CD8-positive, alpha-beta memory T cell (primary cell): ENCODE measurements around the gene E2F2. TPM values are rescaled to one million over a fixed set of nuclear protein-coding genes. Genes with fewer than 3 reads are reported as not detected.

Experiments
- CTCF ChIA-PET: fragments of 350-600 bp; sonication (Branson Sonifier 250); formaldehyde crosslinking; loops from one replicate; lab custom pipeline; 2021; ENCODE audit warnings: antibody characterized with exemption; lab: Charles Lee
- POLR2A ChIA-PET: fragments of 350-600 bp; sonication (Branson Sonifier 250); formaldehyde crosslinking; loops from one replicate; lab custom pipeline; 2021; ENCODE audit warnings: antibody characterized with exemption; lab: Charles Lee
- DNase-seq, 5 donors: peaks; one replicate each; pipeline versions ENCODE4 v3.0.0 to v3.0.0-alpha.2; 2020 to 2022; ENCODE audit warnings: mixed read lengths in 1 of 5
- H3K27ac ChIP-seq: one replicate; pipeline ENCODE4 v1.7.0; 2013; ENCODE audit warnings: low read depth, mild to moderate bottlenecking, low read length, moderate library complexity
- H3K27me3 ChIP-seq: 2 replicates; pipeline ENCODE4 v1.7.0; 2013; ENCODE audit warnings: low read length, mild to moderate bottlenecking; ENCODE audit not compliant: insufficient read depth, poor library complexity, severe bottlenecking
- H3K36me3 ChIP-seq: 2 replicates; pipeline ENCODE4 v1.7.0; 2013; ENCODE audit warnings: mild to moderate bottlenecking, low read length, moderate library complexity; ENCODE audit not compliant: insufficient read depth
- H3K4me1 ChIP-seq: 2 replicates; pipeline ENCODE4 v1.7.0; 2013; ENCODE audit warnings: mild to moderate bottlenecking, low read length, moderate library complexity; ENCODE audit not compliant: insufficient read depth
- H3K4me3 ChIP-seq: 2 replicates; pipeline ENCODE4 v1.7.0; 2013; ENCODE audit warnings: mild to moderate bottlenecking, low read length
- H3K9me3 ChIP-seq: 2 replicates; pipeline ENCODE4 v1.7.0; 2013; ENCODE audit warnings: mild to moderate bottlenecking, low read length
- H3K27ac Mint-ChIP-seq, 8 donors: one replicate each; pipeline ENCODE4 v1.8.0; 2020 to 2021; ENCODE audit warnings: mixed read lengths in 8 of 8, mild to moderate bottlenecking in 6 of 8, inconsistent platforms in 3 of 8, moderate library complexity in 3 of 8
- H3K27me3 Mint-ChIP-seq, 2 donors: one replicate each; pipeline ENCODE4 v1.8.0; 2020 to 2021; ENCODE audit warnings: mixed read lengths in 2 of 2, mild to moderate bottlenecking in 1 of 2, moderate library complexity in 1 of 2
- H3K36me3 Mint-ChIP-seq, 3 donors: one replicate each; pipeline ENCODE4 v1.8.0; 2020 to 2021; ENCODE audit warnings: mixed read lengths in 3 of 3, inconsistent platforms in 1 of 3, mild to moderate bottlenecking in 1 of 3
- H3K4me1 Mint-ChIP-seq, 3 donors: one replicate each; pipeline ENCODE4 v1.8.0; 2020 to 2021; ENCODE audit warnings: mixed read lengths in 3 of 3, inconsistent platforms in 1 of 3, mild to moderate bottlenecking in 1 of 3
- H3K4me3 Mint-ChIP-seq, 7 donors: one replicate each; pipeline ENCODE4 v1.8.0; 2020 to 2021; ENCODE audit warnings: mixed read lengths in 7 of 7, mild to moderate bottlenecking in 6 of 7, moderate library complexity in 4 of 7, inconsistent platforms in 2 of 7
- H3K9me3 Mint-ChIP-seq, 5 donors: one replicate each; pipeline ENCODE4 v1.8.0; 2020 to 2022; ENCODE audit warnings: mixed read lengths in 5 of 5, mild to moderate bottlenecking in 3 of 5, moderate library complexity in 2 of 5, inconsistent platforms in 1 of 5
- polyA plus RNA-seq: library from polyadenylated mRNA; unstranded; fragments of 300-500 nt; fragmentation: Illumina TruSeq; gene quantifications from one replicate; pipeline ENCODE4 v1.2.3, GENCODE V29; 2021
- total RNA-seq, 2 experiments: library from RNA; stranded (reverse); gene quantifications; one replicate each; pipeline ENCODE4 v1.2.3, GENCODE V29; 2021

The E2F2 gene
- total and polyA plus RNA-seq, 3 experiments from 2014 or later, result 0.76 to 19.6 (median 19.1) TPM

DNA sequence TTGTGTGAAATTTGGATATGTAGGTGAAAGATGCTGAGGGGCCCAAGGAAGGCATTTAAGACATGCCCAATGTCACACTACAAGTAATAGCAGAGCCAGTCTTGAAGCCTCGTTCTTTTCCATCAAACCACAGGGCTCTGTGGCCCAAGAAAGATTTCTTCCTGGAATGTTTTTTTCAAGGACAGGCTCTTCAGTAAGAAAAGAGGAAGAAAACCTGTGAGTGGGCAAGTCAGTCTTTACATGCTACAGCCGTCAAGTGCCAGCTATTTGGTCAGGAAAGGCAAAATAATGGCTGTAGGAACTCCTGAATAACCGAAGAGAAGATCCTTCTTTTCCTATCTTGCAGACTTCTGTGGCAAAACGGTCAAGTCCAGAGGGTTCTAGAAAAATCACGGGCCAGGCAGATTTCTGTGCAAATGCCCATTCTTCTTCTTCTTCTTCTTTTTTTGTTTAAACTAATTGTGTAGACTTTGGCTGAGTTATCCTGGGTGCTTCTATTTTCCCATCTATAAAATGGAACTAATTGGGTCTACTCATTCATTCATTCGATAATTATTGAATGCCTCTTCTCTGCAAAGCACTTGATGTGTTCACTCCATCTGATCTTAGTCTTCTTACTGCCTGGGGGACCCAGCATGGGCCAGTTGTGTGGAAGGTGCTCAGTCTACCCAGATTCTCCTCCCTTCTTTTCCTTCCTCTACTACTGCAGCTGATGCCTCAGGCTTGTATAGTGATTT is 30.2 kb upstream of the E2F2 start:
- H3K4me1 Mint-ChIP-seq, result peaks cover 29 to 49% (median 42%) of the 10 kb centered on the region in 3 donors
- peak overlapping the region in 2 of 7 donors; percentile 15 to 93 for H3K4me3 Mint-ChIP-seq
- POLR2A ChIA-PET, result no interaction called here
- peaks cover 4 to 9% of the 10 kb centered on the region in 2 donors for H3K27me3 Mint-ChIP-seq
- H3K4me1 ChIP-seq, result peaks cover 37% of the 10 kb centered on the region
- no peaks in the 10 kb centered on the region for H3K27me3 ChIP-seq
- H3K27ac ChIP-seq, result no peak overlapping the region
- DNase-seq, result no peak
- no peaks in the 10 kb centered on the region for H3K9me3 Mint-ChIP-seq
- H3K36me3 Mint-ChIP-seq, result peaks cover 0 to 9% (median 1%) of the 10 kb centered on the region in 3 donors
- H3K27ac Mint-ChIP-seq, result peak overlapping the region in 3 of 8 donors; percentile 14 to 41 (median 25)
- no peak overlapping the region for H3K4me3 ChIP-seq
- H3K36me3 ChIP-seq, result no peaks in the 10 kb centered on the region
- no peaks in the 10 kb centered on the region for H3K9me3 ChIP-seq
- CTCF ChIA-PET, result interaction anchor here (1.6 to 2.8 kb wide), 2 partner anchors 16 to 76 kb away, joined by 5 to 7 read pairs; no protein-coding TSS in a partner anchor

DNA sequence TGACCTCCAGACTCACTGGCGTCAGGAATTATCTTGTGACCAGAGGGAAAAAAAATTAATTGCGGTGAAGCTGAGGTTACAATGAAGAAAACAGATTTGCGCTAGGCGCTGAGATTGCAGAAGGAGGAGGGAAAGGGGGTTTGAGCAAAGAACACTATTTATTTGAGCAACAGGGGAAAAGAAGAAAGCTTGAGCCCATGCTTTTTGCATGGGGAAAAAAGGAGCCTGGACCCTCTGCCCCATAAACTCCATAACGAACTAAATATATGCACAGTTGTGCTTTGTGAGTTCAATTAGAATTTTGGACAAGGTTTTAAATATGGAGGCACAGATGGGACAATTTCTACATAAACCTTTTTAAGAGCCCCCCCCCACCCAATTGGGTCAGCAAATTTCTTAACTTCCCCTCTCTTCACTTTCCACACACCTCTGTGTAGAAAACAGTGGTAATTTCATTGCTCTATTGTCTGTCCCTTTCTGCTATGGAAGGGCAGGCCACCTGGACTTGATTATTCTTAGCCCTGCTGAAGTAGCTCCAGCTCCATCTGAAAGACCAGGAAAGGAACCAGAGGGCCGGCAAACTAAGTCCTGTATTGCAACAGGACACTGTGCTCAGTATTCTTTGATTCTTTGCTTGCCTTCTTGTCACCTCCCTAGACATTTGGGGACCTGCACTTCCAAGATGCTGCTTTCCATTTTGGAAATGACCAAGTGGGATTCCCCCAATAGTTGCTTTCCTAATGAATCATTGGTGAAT is 29.1 kb upstream of the E2F2 start:
- Mint-ChIP-seq H3K27me3 (peaks cover 0 to 9% of the 10 kb centered on the region in 2 donors), H3K36me3 (peaks cover 0 to 9% (median 1%) of the 10 kb centered on the region in 3 donors), H3K9me3 (no peaks in the 10 kb centered on the region), H3K4me1 (peaks cover 39 to 59% (median 53%) of the 10 kb centered on the region in 3 donors), H3K27ac (peak overlapping the region; percentile 81 to 95 (median 91)), H3K4me3 (peak overlapping the region; percentile 91 to 96 (median 93))
- Histone ChIP-seq H3K27ac (peak overlapping the region; percentile 53), H3K9me3 (no peaks in the 10 kb centered on the region), H3K36me3 (no peaks in the 10 kb centered on the region), H3K4me3 (peak overlapping the region; percentile 92), H3K4me1 (peaks cover 48% of the 10 kb centered on the region), H3K27me3 (no peaks in the 10 kb centered on the region)
- peak in 1 of 5 donors; percentile 24 for DNase-seq
- POLR2A ChIA-PET, result interaction anchor here (0.6 to 2.6 kb wide), 9 partner anchors 21 to 222 kb away, joined by 3 to 30 read pairs (median 6); no protein-coding TSS in a partner anchor
- CTCF ChIA-PET, result interaction anchor here (0.8 to 13.0 kb wide), 9 partner anchors 10 to 75 kb away, joined by 3 to 268 read pairs (median 5); no protein-coding TSS in a partner anchor

- H3K9me3 ChIP-seq, result no peaks in the 10 kb centered on the region
- no peaks in the 10 kb centered on the region for H3K36me3 ChIP-seq
- peaks cover 43 to 63% (median 57%) of the 10 kb centered on the region in 3 donors for H3K4me1 Mint-ChIP-seq
- peaks cover 50% of the 10 kb centered on the region for H3K4me1 ChIP-seq
- no peaks in the 10 kb centered on the region for H3K27me3 ChIP-seq
- peak within 1 kb of the TSS; percentile 80 for H3K27ac ChIP-seq
- peak within 1 kb of the TSS; percentile 92 for H3K4me3 ChIP-seq
- H3K36me3 Mint-ChIP-seq, result peaks cover 0 to 9% (median 1%) of the 10 kb centered on the region in 3 donors
- peak; percentile 80 to 89 (median 89) for DNase-seq
- peak within 1 kb of the TSS; percentile 81 to 95 (median 91) for H3K27ac Mint-ChIP-seq
- ChIA-PET CTCF (interaction anchor here (0.8 to 13.0 kb wide), 15 partner anchors 9 to 76 kb away, joined by 3 to 268 read pairs (median 5); no protein-coding TSS in a partner anchor), POLR2A (interaction anchor here (0.6 to 2.6 kb wide), 12 partner anchors 18 to 223 kb away, joined by 3 to 30 read pairs (median 6); no protein-coding TSS in a partner anchor)
- no peaks in the 10 kb centered on the region for H3K9me3 Mint-ChIP-seq
- H3K4me3 Mint-ChIP-seq, result peak within 1 kb of the TSS; percentile 91 to 96 (median 93)
- H3K27me3 Mint-ChIP-seq, result peaks cover 0 to 8% of the 10 kb centered on the region in 2 donors
Observed at GRCh38 chr1:23559136-23559984, 28.3 kb upstream of the E2F2 start, which contains the start of gene ID3. Gene ID3, minus strand, starts transcription at chr1:23559501. Its CDS starts 75 bp downstream, at chr1:23559426.

- Histone ChIP-seq H3K27ac (peak overlapping the region; percentile 80), H3K4me1 (peaks cover 56% of the 10 kb centered on the region), H3K27me3 (no peaks in the 10 kb centered on the region), H3K36me3 (no peaks in the 10 kb centered on the region), H3K4me3 (peak overlapping the region; percentile 92), H3K9me3 (no peaks in the 10 kb centered on the region)
- H3K9me3 Mint-ChIP-seq, result no peaks in the 10 kb centered on the region
- peak overlapping the region; percentile 91 to 96 (median 93) for H3K4me3 Mint-ChIP-seq
- DNase-seq, result peak in 1 of 5 donors; percentile 30
- CTCF ChIA-PET, result interaction anchor here (0.9 to 13.0 kb wide), 15 partner anchors 8 to 77 kb away, joined by 3 to 268 read pairs (median 5); no protein-coding TSS in a partner anchor
- H3K4me1 Mint-ChIP-seq, result peaks cover 48 to 68% (median 62%) of the 10 kb centered on the region in 3 donors
- POLR2A ChIA-PET, result interaction anchor here (1.1 to 2.6 kb wide), 8 partner anchors 18 to 76 kb away, joined by 3 to 30 read pairs (median 6); no protein-coding TSS in a partner anchor
- peaks cover 0 to 9% (median 1%) of the 10 kb centered on the region in 3 donors for H3K36me3 Mint-ChIP-seq
- peaks cover 0 to 8% of the 10 kb centered on the region in 2 donors for H3K27me3 Mint-ChIP-seq
- H3K27ac Mint-ChIP-seq, result peak overlapping the region; percentile 63 to 94 (median 90)
Observed at GRCh38 chr1:23558872-23559135, 27.8 kb upstream of the E2F2 start.

DNA sequence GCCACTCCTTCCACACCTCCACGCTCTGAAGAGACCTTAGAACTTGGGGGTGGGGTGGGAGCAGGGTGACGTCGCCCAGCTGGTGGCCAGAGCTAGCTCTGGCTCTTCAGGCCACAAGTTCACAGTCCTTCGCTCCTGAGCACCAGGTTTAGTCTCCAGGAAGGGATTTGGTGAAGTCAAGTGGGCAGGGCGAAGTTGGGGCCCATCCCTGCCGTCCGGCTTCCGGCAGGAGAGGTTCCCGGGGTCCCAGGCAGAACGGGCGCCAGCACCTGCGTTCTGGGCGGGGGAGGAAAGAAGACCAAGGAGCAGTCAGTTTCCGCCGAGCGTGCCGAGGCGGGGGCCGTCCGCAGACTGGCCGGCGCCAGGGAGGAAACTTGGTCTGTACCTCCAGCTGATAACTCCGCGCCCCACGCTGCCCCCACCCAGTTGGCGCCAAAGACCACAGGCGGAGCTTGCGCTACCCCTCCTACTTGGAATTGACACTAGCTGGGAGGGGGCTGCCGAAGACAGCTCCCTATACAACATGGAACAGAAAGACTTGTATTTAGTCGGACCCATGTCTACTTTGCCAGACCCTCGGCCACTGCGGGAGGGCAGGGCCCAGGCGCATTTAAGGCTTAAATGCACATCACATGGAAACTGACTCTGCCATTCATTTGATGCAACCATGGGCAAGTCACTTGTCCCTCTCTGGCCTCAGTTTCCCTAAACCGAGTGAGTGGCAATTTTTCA is 27.3 kb upstream of the E2F2 start:
- Histone ChIP-seq H3K27ac (peak overlapping the region; percentile 80), H3K4me1 (peaks cover 61% of the 10 kb centered on the region), H3K9me3 (no peaks in the 10 kb centered on the region), H3K27me3 (no peaks in the 10 kb centered on the region), H3K36me3 (no peaks in the 10 kb centered on the region), H3K4me3 (peak overlapping the region; percentile 92)
- peak overlapping the region; percentile 63 to 94 (median 90) for H3K27ac Mint-ChIP-seq
- ChIA-PET CTCF (interaction anchor here (0.9 to 13.0 kb wide), 15 partner anchors 8 to 77 kb away, joined by 3 to 268 read pairs (median 5); no protein-coding TSS in a partner anchor), POLR2A (interaction anchor here (0.6 to 2.6 kb wide), 9 partner anchors 19 to 77 kb away, joined by 3 to 30 read pairs (median 5); no protein-coding TSS in a partner anchor)
- DNase-seq, result peak in 2 of 5 donors; percentile 22 to 29
- peaks cover 50 to 69% (median 67%) of the 10 kb centered on the region in 3 donors for H3K4me1 Mint-ChIP-seq
- H3K36me3 Mint-ChIP-seq, result peaks cover 0 to 9% (median 1%) of the 10 kb centered on the region in 3 donors
- H3K27me3 Mint-ChIP-seq, result peaks cover 0 to 7% of the 10 kb centered on the region in 2 donors
- no peaks in the 10 kb centered on the region for H3K9me3 Mint-ChIP-seq
- peak overlapping the region; percentile 91 to 96 (median 93) for H3K4me3 Mint-ChIP-seq

GRCh38 chr1:23557471-23558124 is 26.6 kb upstream of the E2F2 start:
- H3K4me1 Mint-ChIP-seq, result peaks cover 50 to 69% (median 69%) of the 10 kb centered on the region in 3 donors
- peak overlapping the region; percentile 92 for H3K4me3 ChIP-seq
- H3K4me1 ChIP-seq, result peaks cover 58% of the 10 kb centered on the region
- no peak for DNase-seq
- peaks cover 0 to 9% (median 1%) of the 10 kb centered on the region in 3 donors for H3K36me3 Mint-ChIP-seq
- peaks cover 0 to 7% of the 10 kb centered on the region in 2 donors for H3K27me3 Mint-ChIP-seq
- POLR2A ChIA-PET, result interaction anchor here (0.6 to 2.6 kb wide), 7 partner anchors 19 to 77 kb away, joined by 3 to 30 read pairs (median 5); no protein-coding TSS in a partner anchor
- no peaks in the 10 kb centered on the region for H3K27me3 ChIP-seq
- peak overlapping the region; percentile 91 to 96 (median 93) for H3K4me3 Mint-ChIP-seq
- no peaks in the 10 kb centered on the region for H3K9me3 ChIP-seq
- H3K27ac Mint-ChIP-seq, result peak overlapping the region; percentile 35 to 94 (median 88)
- no peaks in the 10 kb centered on the region for H3K9me3 Mint-ChIP-seq
- CTCF ChIA-PET, result interaction anchor here (1.1 to 13.0 kb wide), 7 partner anchors 12 to 78 kb away, joined by 3 to 268 read pairs (median 12); no protein-coding TSS in a partner anchor
- H3K27ac ChIP-seq, result peak overlapping the region; percentile 80
- no peaks in the 10 kb centered on the region for H3K36me3 ChIP-seq
